ENCODE measurements around the gene PHOSPHO2.

PHOSPHO2 gene

DNA sequence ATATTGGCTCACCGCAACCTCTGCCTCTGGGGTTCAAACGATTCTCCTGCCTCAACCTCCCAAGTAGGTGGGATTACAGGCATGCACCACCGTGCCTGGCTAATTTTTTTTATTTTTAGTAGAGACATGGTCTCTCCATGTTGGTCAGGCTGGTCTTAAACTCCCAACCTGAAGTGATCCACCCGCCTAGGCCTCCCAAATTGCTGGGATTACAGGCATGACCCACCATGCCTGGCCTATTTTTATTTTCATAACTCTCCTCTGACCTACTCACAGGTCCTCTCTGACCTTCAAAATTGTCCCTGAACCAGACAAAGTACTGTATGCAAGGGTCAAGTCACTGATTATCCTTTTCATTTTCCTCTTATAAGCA is 23.4 kb downstream of the PHOSPHO2 start:
- H3K4me3 ChIP-seq (replicated peaks; ENCODE audit: insufficient read depth, low read length) = no peak overlapping the region
- TF ChIP-seq GABPA (IDR thresholded peaks at IDR 0.05; ENCODE audit: low read depth) = no peak
- TF ChIP-seq, protein P1, sequence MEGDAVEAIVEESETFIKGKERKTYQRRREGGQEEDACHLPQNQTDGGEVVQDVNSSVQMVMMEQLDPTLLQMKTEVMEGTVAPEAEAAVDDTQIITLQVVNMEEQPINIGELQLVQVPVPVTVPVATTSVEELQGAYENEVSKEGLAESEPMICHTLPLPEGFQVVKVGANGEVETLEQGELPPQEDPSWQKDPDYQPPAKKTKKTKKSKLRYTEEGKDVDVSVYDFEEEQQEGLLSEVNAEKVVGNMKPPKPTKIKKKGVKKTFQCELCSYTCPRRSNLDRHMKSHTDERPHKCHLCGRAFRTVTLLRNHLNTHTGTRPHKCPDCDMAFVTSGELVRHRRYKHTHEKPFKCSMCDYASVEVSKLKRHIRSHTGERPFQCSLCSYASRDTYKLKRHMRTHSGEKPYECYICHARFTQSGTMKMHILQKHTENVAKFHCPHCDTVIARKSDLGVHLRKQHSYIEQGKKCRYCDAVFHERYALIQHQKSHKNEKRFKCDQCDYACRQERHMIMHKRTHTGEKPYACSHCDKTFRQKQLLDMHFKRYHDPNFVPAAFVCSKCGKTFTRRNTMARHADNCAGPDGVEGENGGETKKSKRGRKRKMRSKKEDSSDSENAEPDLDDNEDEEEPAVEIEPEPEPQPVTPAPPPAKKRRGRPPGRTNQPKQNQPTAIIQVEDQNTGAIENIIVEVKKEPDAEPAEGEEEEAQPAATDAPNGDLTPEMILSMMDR (IDR thresholded peaks at IDR 0.05; ENCODE audit: insufficient read depth, low read length) = no peak
- no peak for TF ChIP-seq POLR2AphosphoS5 (IDR thresholded peaks at IDR 0.05; ENCODE audit: low read depth)
- TF ChIP-seq SPI1 (IDR thresholded peaks at IDR 0.05; ENCODE audit: borderline replicate concordance, low read depth) = no peak
- TF ChIP-seq, protein P2, sequence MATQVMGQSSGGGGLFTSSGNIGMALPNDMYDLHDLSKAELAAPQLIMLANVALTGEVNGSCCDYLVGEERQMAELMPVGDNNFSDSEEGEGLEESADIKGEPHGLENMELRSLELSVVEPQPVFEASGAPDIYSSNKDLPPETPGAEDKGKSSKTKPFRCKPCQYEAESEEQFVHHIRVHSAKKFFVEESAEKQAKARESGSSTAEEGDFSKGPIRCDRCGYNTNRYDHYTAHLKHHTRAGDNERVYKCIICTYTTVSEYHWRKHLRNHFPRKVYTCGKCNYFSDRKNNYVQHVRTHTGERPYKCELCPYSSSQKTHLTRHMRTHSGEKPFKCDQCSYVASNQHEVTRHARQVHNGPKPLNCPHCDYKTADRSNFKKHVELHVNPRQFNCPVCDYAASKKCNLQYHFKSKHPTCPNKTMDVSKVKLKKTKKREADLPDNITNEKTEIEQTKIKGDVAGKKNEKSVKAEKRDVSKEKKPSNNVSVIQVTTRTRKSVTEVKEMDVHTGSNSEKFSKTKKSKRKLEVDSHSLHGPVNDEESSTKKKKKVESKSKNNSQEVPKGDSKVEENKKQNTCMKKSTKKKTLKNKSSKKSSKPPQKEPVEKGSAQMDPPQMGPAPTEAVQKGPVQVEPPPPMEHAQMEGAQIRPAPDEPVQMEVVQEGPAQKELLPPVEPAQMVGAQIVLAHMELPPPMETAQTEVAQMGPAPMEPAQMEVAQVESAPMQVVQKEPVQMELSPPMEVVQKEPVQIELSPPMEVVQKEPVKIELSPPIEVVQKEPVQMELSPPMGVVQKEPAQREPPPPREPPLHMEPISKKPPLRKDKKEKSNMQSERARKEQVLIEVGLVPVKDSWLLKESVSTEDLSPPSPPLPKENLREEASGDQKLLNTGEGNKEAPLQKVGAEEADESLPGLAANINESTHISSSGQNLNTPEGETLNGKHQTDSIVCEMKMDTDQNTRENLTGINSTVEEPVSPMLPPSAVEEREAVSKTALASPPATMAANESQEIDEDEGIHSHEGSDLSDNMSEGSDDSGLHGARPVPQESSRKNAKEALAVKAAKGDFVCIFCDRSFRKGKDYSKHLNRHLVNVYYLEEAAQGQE (IDR thresholded peaks at IDR 0.05; ENCODE audit: insufficient replicate concordance, low read depth) = no peak
- no peaks in the 10 kb centered on the region for H3K27me3 ChIP-seq (ENCODE audit: insufficient read depth, poor library complexity, severe bottlenecking)
- no peak for DNase-seq (ENCODE audit: low read depth in 1 of 2, low spot score in 1 of 2)
- H3K27ac ChIP-seq (replicated peaks) = no peak overlapping the region

DNA sequence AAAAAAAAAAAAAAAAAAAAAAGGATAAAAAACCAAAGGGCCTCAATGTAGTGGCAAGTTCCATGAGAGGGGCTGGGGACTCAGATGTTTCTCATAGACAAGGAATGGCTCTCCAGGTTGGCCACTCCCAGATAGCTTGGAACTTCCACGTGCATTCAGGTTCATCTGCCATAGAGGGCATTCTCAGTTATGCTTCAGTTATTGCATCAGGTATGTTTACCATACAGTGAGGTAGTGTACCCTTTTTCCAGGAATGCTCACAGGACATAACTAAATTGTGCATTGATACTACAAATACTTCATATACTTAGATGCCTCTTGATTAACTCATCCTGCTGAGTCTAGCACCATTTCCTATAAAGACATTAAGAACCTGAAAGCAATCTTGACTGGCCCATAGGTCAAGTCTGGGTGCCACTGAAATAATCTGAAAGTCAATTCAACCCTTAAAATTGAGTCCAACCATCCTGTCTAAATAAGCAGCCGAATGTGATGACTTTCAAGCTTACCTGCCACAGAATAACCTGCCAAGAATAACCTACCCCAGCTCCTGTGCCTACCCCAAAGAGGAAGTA is 24.7 kb downstream of the PHOSPHO2 start:
- DNase-seq (ENCODE audit: low read depth in 1 of 2, low spot score in 1 of 2) = no peak
- TF ChIP-seq, protein P1 (IDR thresholded peaks at IDR 0.05; ENCODE audit: insufficient read depth, low read length) = no peak
- TF ChIP-seq SPI1 (IDR thresholded peaks at IDR 0.05; ENCODE audit: borderline replicate concordance, low read depth) (no peak), GABPA (IDR thresholded peaks at IDR 0.05; ENCODE audit: low read depth) (no peak), POLR2AphosphoS5 (IDR thresholded peaks at IDR 0.05; ENCODE audit: low read depth) (no peak)
- TF ChIP-seq, protein P2 (IDR thresholded peaks at IDR 0.05; ENCODE audit: insufficient replicate concordance, low read depth) = no peak
- Histone ChIP-seq H3K27ac (replicated peaks) (no peak overlapping the region), H3K27me3 (ENCODE audit: insufficient read depth, poor library complexity, severe bottlenecking) (no peaks in the 10 kb centered on the region), H3K4me3 (replicated peaks; ENCODE audit: insufficient read depth, low read length) (no peak overlapping the region)

DNA sequence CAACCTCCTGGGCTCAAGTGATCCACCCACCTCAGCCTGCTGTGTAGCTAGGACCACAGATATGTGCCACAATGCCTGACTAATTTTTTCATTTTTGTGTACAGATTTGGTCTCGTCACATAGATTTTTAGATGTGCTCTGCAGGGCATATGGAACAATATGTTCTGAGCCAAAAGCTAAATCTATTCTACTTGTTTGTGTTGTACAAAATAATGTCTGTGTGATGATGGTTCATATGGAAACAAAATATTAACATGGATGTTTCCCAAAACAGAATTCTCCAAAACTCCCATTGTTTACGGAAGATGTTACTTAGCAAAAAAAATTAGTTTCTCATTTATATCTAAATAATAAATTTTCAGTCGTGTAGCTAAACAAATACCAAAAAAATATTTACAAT is 26.7 kb downstream of the PHOSPHO2 start:
- Histone ChIP-seq H3K27me3 (ENCODE audit: insufficient read depth, poor library complexity, severe bottlenecking) (no peaks in the 10 kb centered on the region), H3K27ac (replicated peaks) (no peak overlapping the region), H3K4me3 (replicated peaks; ENCODE audit: insufficient read depth, low read length) (no peak overlapping the region)
- no peak for DNase-seq (ENCODE audit: low read depth in 1 of 2, low spot score in 1 of 2)
- no peak for TF ChIP-seq GABPA (IDR thresholded peaks at IDR 0.05; ENCODE audit: low read depth)
- TF ChIP-seq, protein P2 (IDR thresholded peaks at IDR 0.05; ENCODE audit: insufficient replicate concordance, low read depth) = no peak
- TF ChIP-seq SPI1 (IDR thresholded peaks at IDR 0.05; ENCODE audit: borderline replicate concordance, low read depth) = no peak
- TF ChIP-seq, protein P1 (IDR thresholded peaks at IDR 0.05; ENCODE audit: insufficient read depth, low read length) = no peak
- no peak for TF ChIP-seq POLR2AphosphoS5 (IDR thresholded peaks at IDR 0.05; ENCODE audit: low read depth)

Measured in HL-60 (cell line).